Body of pancreas (tissue), 4 donors: ENCODE data around the gene AOX1. TPM values are rescaled to one million over a fixed set of nuclear protein-coding genes. Genes with fewer than 3 reads are reported as not detected.

Source experiments
- ATAC-seq: fragments of 150-250 bp; one replicate; pipeline ENCODE4 v1.9.1; 2016
- DNase-seq, 4 donors: peaks; one replicate each; pipeline ENCODE4 v3.0.0-alpha.2; 2019
- H3K27ac ChIP-seq, 4 donors: fragments of 200-600 bp; sonication (generic); 1 replicate in 3 of 4; 2 replicates in 1 of 4; pipeline versions ENCODE4 v1.5.1 to v1.6.1; 2016 to 2019; ENCODE audit warnings: mild to moderate bottlenecking in 1 of 4, mixed read lengths in 1 of 4, moderate library complexity in 1 of 4
- H3K27me3 ChIP-seq, 2 donors: fragments of 200-600 bp; sonication (generic); one replicate each; pipeline ENCODE4 v1.6.0; 2016; ENCODE audit warnings: mild to moderate bottlenecking in 1 of 2
- H3K36me3 ChIP-seq, 2 donors: fragments of 200-600 bp; sonication (generic); replicated peaks in 1 of 2; 2 replicates each; pipeline ENCODE4 v1.5.1; 2016; ENCODE audit warnings: low read depth in 2 of 2; ENCODE audit not compliant: insufficient read depth in 1 of 2
- H3K4me1 ChIP-seq: fragments of 200-600 bp; sonication (generic); one replicate; pipeline ENCODE4 v1.6.0; 2016
- H3K4me3 ChIP-seq, 2 donors: fragments of 200-600 bp; sonication (generic); 1 replicate in 1 of 2; 2 replicates in 1 of 2; pipeline ENCODE4 v1.5.1; 2016 to 2019
- H3K9me3 ChIP-seq, 3 donors: fragments of 200-600 bp; sonication (generic); 1 replicate in 2 of 3; 2 replicates in 1 of 3; pipeline ENCODE4 v1.5.1; 2016
- POLR2A ChIP-seq, 3 donors: fragments of 450-650 bp; IDR thresholded peaks; one replicate each; pipeline ENCODE4 v1.6.1; 2016; ENCODE audit warnings: antibody characterized with exemption in 3 of 3, mild to moderate bottlenecking in 2 of 3
- WGBS, 2 donors: methylation state at CpG; one replicate each; pipeline ENCODE4 v1.1.5; 2017; 5-methylcytosine and 5-hydroxymethylcytosine counted together
- intact Hi-C: fragments of 100-400 bp; cut with DNase I; formaldehyde crosslinking; loops from one replicate; pipeline ENCODE4 v1.15.1; 2023
- total RNA-seq, 2 donors: library from RNA; depleted of rRNA; stranded (reverse); fragments of >200 nt; gene quantifications; one replicate each; pipeline ENCODE4 v1.1.0, GENCODE V29; 2016
- TF ChIP-seq, protein P1 (sequence below), 7 experiments: fragments of 450-650 bp in 4 of 7; fragments of 200-600 bp in 3 of 7; sonication (generic) in 3 of 7; IDR thresholded peaks; one replicate each; pipeline ENCODE4 v1.5.1; 2016 to 2019; ENCODE audit warnings: antibody characterized with exemption in 7 of 7

AOX1 gene
- total RNA-seq, 2 donors from 2014 or later: 60.0 to 75.0 TPM

DNA sequence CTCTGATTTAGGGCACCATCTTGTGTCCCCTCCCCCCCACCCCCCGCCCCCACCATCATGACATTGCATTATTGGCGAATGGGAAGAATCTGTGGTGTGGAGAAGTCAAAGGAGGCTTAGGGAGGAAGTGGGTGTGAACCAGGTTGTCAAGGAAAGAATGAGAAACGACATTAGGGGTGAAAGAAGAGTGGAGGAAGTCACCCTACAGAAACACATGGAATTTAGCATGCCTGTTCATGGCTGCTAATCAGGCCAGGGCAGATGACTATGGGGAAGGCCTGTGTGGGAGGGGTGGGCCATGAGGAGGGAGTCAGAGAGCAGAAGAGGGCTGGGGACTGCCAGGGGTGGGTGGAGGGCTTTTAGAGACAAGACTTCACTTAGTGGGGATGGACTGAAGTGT lies 81.6 kb downstream of the AOX1 start:
- DNase-seq (no peak), ATAC-seq (no peak)
- no peak overlapping the region for H3K4me3 ChIP-seq
- H3K27me3 ChIP-seq: no peaks in the 10 kb centered on the region
- H3K27ac ChIP-seq: no peak overlapping the region
- no peaks in the 10 kb centered on the region for H3K9me3 ChIP-seq
- peaks cover 0 to 13% of the 10 kb centered on the region in 2 donors for H3K36me3 ChIP-seq
- WGBS, 2 donors: 75 to 80% methylated on average over 3 of the region's 3 CpGs
- H3K4me1 ChIP-seq: no peaks in the 10 kb centered on the region
- TF ChIP-seq, protein P1, sequence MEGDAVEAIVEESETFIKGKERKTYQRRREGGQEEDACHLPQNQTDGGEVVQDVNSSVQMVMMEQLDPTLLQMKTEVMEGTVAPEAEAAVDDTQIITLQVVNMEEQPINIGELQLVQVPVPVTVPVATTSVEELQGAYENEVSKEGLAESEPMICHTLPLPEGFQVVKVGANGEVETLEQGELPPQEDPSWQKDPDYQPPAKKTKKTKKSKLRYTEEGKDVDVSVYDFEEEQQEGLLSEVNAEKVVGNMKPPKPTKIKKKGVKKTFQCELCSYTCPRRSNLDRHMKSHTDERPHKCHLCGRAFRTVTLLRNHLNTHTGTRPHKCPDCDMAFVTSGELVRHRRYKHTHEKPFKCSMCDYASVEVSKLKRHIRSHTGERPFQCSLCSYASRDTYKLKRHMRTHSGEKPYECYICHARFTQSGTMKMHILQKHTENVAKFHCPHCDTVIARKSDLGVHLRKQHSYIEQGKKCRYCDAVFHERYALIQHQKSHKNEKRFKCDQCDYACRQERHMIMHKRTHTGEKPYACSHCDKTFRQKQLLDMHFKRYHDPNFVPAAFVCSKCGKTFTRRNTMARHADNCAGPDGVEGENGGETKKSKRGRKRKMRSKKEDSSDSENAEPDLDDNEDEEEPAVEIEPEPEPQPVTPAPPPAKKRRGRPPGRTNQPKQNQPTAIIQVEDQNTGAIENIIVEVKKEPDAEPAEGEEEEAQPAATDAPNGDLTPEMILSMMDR (IDR thresholded peaks at IDR 0.05): no peak
- TF ChIP-seq POLR2A (IDR thresholded peaks at IDR 0.05): no peak
- intact Hi-C loops: no loop called here

DNA sequence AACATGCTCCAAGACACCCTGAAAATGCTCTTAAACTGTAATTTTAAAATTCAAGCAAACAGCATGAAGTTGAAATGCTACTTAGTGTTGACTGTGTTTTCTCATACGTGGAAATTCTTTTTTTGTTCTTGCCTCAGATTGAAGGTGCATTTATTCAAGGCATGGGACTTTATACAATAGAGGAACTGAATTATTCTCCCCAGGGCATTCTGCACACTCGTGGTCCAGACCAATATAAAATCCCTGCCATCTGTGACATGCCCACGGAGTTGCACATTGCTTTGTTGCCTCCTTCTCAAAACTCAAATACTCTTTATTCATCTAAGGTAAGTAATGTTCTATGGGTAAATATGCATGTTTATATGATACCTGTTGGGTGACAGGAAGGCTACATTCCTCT lies 82.7 kb downstream of the AOX1 start:
- Histone ChIP-seq H3K4me1 (no peaks in the 10 kb centered on the region), H3K9me3 (no peaks in the 10 kb centered on the region), H3K27ac (no peak overlapping the region), H3K4me3 (no peak overlapping the region), H3K36me3 (peaks cover 0 to 7% of the 10 kb centered on the region in 2 donors), H3K27me3 (no peaks in the 10 kb centered on the region)
- ATAC-seq: no peak
- WGBS, 2 donors: 68 to 89% methylated on average over 3 of the region's 3 CpGs
- no peak for DNase-seq
- intact Hi-C loops: no loop called here
- TF ChIP-seq, protein P1 (IDR thresholded peaks at IDR 0.05): no peak
- TF ChIP-seq POLR2A (IDR thresholded peaks at IDR 0.05): no peak

DNA sequence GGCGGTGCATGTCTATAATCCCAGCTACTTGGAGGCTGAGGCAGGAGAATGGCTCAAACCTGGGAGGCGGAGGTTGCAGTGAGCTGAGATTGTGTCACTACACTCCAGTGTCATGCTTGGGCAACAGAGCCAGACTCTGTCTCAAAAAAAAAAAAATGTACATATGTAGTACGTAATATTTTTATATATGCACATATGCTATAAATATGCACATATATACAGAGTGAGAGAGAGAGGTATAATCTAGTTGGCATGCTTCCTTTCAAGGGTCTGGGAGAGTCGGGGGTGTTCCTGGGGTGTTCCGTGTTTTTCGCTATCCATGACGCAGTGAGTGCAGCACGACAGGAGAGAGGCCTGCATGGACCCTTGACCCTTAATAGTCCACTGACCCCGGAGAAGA lies 83.5 kb downstream of the AOX1 start:
- TF ChIP-seq, protein P1 (IDR thresholded peaks at IDR 0.05): no peak
- TF ChIP-seq POLR2A (IDR thresholded peaks at IDR 0.05): no peak
- H3K4me3 ChIP-seq: no peak overlapping the region
- H3K27me3 ChIP-seq: no peaks in the 10 kb centered on the region
- 85 to 90% methylated on average over 9 of the region's 9 CpGs for WGBS, 2 donors
- intact Hi-C loops: no loop called here
- H3K36me3 ChIP-seq: peaks cover 0 to 7% of the 10 kb centered on the region in 2 donors
- no peak overlapping the region for H3K27ac ChIP-seq
- ATAC-seq (no peak), DNase-seq (no peak)
- no peaks in the 10 kb centered on the region for H3K9me3 ChIP-seq
- H3K4me1 ChIP-seq: no peaks in the 10 kb centered on the region

DNA sequence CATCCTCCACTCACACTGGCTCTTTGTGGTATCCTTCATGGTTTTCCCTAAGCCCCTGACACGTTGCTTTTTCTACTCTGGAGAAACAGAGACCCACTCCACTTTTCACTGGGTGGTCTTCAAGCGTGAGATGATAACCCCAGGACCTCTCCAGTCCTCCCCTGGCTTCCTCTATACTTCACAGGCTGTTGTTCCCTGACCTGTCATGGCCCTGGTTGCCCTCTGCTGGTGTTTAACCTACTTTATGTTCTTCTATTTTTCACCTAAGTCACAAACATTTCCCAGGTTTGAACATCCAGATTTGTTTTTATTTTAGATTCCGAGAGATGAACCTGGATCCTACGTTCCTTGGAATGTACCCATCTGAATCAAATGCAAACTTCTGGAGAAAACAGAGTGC lies 84.5 kb downstream of the AOX1 start:
- no peak for DNase-seq
- intact Hi-C loops: no loop called here
- TF ChIP-seq, protein P1 (IDR thresholded peaks at IDR 0.05): no peak
- TF ChIP-seq POLR2A (IDR thresholded peaks at IDR 0.05): no peak
- ATAC-seq: no peak
- Histone ChIP-seq H3K4me1 (peaks cover 2% of the 10 kb centered on the region), H3K27me3 (no peaks in the 10 kb centered on the region), H3K9me3 (no peaks in the 10 kb centered on the region), H3K27ac (no peak overlapping the region), H3K4me3 (no peak overlapping the region), H3K36me3 (peaks cover 0 to 4% of the 10 kb centered on the region in 2 donors)
- WGBS, 2 donors: 67 to 72% methylated on average over 4 of the region's 4 CpGs

DNA sequence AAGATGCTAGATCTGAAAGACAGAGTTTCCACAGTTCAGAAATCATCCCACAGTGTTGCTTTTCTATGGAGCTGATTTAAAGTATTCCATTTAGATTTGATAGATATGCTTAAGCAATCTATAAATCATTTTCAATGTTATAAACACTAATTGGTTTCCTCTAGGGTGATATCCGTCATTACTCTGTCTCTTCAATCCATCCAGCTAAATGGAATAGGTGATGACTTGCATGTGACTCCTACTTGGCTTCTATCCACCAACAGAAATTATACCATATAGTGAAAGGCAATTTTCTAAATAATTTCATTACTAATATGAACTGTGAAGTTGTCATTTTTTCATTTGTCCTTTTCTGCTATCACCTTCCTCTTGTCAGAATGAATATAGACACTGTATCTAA lies 84.9 kb downstream of the AOX1 start:
- Histone ChIP-seq H3K4me3 (no peak overlapping the region), H3K4me1 (peaks cover 4% of the 10 kb centered on the region), H3K27ac (no peak overlapping the region), H3K36me3 (peaks cover 0 to 2% of the 10 kb centered on the region in 2 donors), H3K27me3 (no peaks in the 10 kb centered on the region), H3K9me3 (no peaks in the 10 kb centered on the region)
- ATAC-seq (no peak), DNase-seq (no peak)
- TF ChIP-seq POLR2A (IDR thresholded peaks at IDR 0.05): no peak
- TF ChIP-seq, protein P1 (IDR thresholded peaks at IDR 0.05): no peak
- intact Hi-C loops: no loop called here
- 82 to 89% methylated on average over 1 of the region's 1 CpG for WGBS, 2 donors
